Endothelial cell of umbilical vein (primary cell): ENCODE measurements around the gene ZDHHC7. TPM values are rescaled to one million over a fixed set of nuclear protein-coding genes. Genes with fewer than 3 reads are reported as not detected.

Source experiments
- BruUV-seq: library from RNA; stranded (reverse); fragments of 400-500 nt; replicated peaks from 2 replicates; lab custom pipeline; 2021; lab: Mats Ljungman, UMichigan
- CTCF ChIA-PET: fragments of 300-600, 350-600 bp; sonication (Branson Sonifier 250); formaldehyde crosslinking; loops from one replicate; lab custom pipeline; 2021; ENCODE audit warnings: antibody characterized with exemption, inconsistent platforms; lab: Charles Lee
- POLR2A ChIA-PET: fragments of 300-600, 350-600 bp; sonication (Branson Sonifier 250); formaldehyde crosslinking; loops from one replicate; lab custom pipeline; 2021; ENCODE audit warnings: antibody characterized with exemption, inconsistent platforms; lab: Charles Lee
- DNase-seq: peaks from one replicate; pipeline ENCODE4 v3.0.0-alpha.2; 2011; ENCODE audit warnings: low read depth, low spot score
- FAIRE-seq: peaks from 2 replicates; lab custom pipeline; 2011; peaks lifted over from hg19 to GRCh38; lab: Jason Lieb, UNC
- H2AFZ ChIP-seq: 2 replicates; pipeline ENCODE4 v1.6.0; 2012; ENCODE audit warnings: low read depth, low read length, control low read depth, inconsistent platforms
- H3K27ac ChIP-seq: 2 replicates; pipeline ENCODE4 v1.5.1; 2011; ENCODE audit warnings: low read depth, mild to moderate bottlenecking, control low read depth, low read length, moderate library complexity; ENCODE audit not compliant: insufficient read depth
- H3K27me3 ChIP-seq, 2 experiments: 2 replicates each; pipeline versions ENCODE4 v1.6.0 to v1.6.1; 2011; ENCODE audit warnings: low read length in 2 of 2, mixed read lengths in 1 of 2; ENCODE audit not compliant: control insufficient read depth in 2 of 2, insufficient read depth in 2 of 2
- H3K36me3 ChIP-seq, 2 experiments: 2 replicates in 1 of 2; 3 replicates in 1 of 2; pipeline ENCODE4 v1.5.1; 2011; ENCODE audit warnings: low read length in 2 of 2, mild to moderate bottlenecking in 1 of 2, moderate library complexity in 1 of 2; ENCODE audit not compliant: control insufficient read depth in 2 of 2, insufficient read depth in 2 of 2; ENCODE audit errors: extremely low read depth in 1 of 2
- H3K4me1 ChIP-seq: 3 replicates; pipeline ENCODE4 v1.5.1; 2011; ENCODE audit warnings: mild to moderate bottlenecking, low read length; ENCODE audit not compliant: control insufficient read depth, insufficient read depth; ENCODE audit errors: extremely low read depth
- H3K4me2 ChIP-seq: 2 replicates; pipeline ENCODE4 v1.6.1; 2011; ENCODE audit warnings: low read length, control low read depth, mixed read lengths; ENCODE audit not compliant: insufficient read depth
- H3K4me3 ChIP-seq, 3 experiments: fragments of 200-600 bp in 1 of 3; sonication (generic), shearing (Covaris generic) in 1 of 3; replicated peaks in 1 of 3; 2 replicates each; pipeline ENCODE4 v1.5.1; 2011 to 2016; ENCODE audit warnings: control low read depth in 3 of 3, low read length in 3 of 3, mild to moderate bottlenecking in 2 of 3, inconsistent platforms in 1 of 3, low read depth in 1 of 3, moderate library complexity in 1 of 3; ENCODE audit not compliant: insufficient read depth in 1 of 3
- H3K79me2 ChIP-seq: 2 replicates; pipeline ENCODE4 v1.6.0; 2012; ENCODE audit warnings: low read length, inconsistent platforms; ENCODE audit not compliant: control insufficient read depth, insufficient read depth
- H3K9ac ChIP-seq: replicated peaks from 2 replicates; pipeline ENCODE3; 2011; ENCODE audit warnings: low read length, control low read depth; ENCODE audit not compliant: insufficient read depth; ENCODE audit errors: extremely low read depth
- H3K9me1 ChIP-seq: replicated peaks from 3 replicates; pipeline ENCODE4 v1.6.0; 2011; ENCODE audit warnings: mild to moderate bottlenecking, low read length; ENCODE audit not compliant: control insufficient read depth, insufficient read depth; ENCODE audit errors: extremely low read depth
- H3K9me3 ChIP-seq: replicated peaks from 2 replicates; pipeline ENCODE4 v1.5.1; 2012; ENCODE audit warnings: low read length, inconsistent platforms; ENCODE audit not compliant: control insufficient read depth, insufficient read depth
- H4K20me1 ChIP-seq: replicated peaks from 2 replicates; pipeline ENCODE3; 2011; ENCODE audit warnings: mild to moderate bottlenecking, low read length; ENCODE audit not compliant: control insufficient read depth, insufficient read depth; ENCODE audit errors: extremely low read depth
- EZH2 ChIP-seq: IDR thresholded peaks from 2 replicates; pipeline ENCODE4 v1.6.1; 2012; ENCODE audit warnings: borderline replicate concordance, low read depth, mild to moderate bottlenecking, moderate library complexity, low read length, inconsistent platforms; ENCODE audit not compliant: severe bottlenecking
- FOS ChIP-seq: IDR thresholded peaks from 2 replicates; pipeline ENCODE4 v1.6.1; 2011; ENCODE audit warnings: mild to moderate bottlenecking, low read length, moderate library complexity, borderline replicate concordance; ENCODE audit not compliant: insufficient read depth
- GATA2 ChIP-seq: IDR thresholded peaks from 2 replicates; pipeline ENCODE4 v1.7.0; 2011; ENCODE audit warnings: low read depth, mild to moderate bottlenecking, moderate library complexity, mixed read lengths, low read length; ENCODE audit not compliant: insufficient read length, insufficient read depth
- JUN ChIP-seq: IDR thresholded peaks from 2 replicates; pipeline ENCODE4 v1.6.1; 2011; ENCODE audit warnings: borderline replicate concordance, low read depth; ENCODE audit not compliant: insufficient read length, insufficient read depth
- MYC ChIP-seq: IDR thresholded peaks from one replicate; pipeline ENCODE4 v1.6.1; 2011; ENCODE audit warnings: mild to moderate bottlenecking, low read depth, low read length
- POLR2A ChIP-seq: IDR thresholded peaks from 2 replicates; pipeline ENCODE4 v1.6.1; 2012; ENCODE audit warnings: low read depth, mild to moderate bottlenecking, control low read depth, low read length
- POLR2AphosphoS5 ChIP-seq: IDR thresholded peaks from 2 replicates; pipeline ENCODE4 v1.6.1; 2012; ENCODE audit warnings: low read depth, mild to moderate bottlenecking, control low read depth, low read length, moderate library complexity; ENCODE audit not compliant: insufficient read depth
- dilution Hi-C: fragments of 300-500 bp; cut with MboI; formaldehyde crosslinking; loops from one replicate; pipeline ENCODE4 v1.15.0; 2019; ENCODE audit warnings: low sequenced_read_pairs; ENCODE audit not compliant: extremely low pct_ligation_motif_present
- intact Hi-C: fragments of 100-400 bp; cut with micrococcal nuclease; formaldehyde crosslinking; loops from one replicate; pipeline ENCODE4 v1.10.0; 2022
- polyA plus RNA-seq, 4 experiments: library from polyadenylated mRNA; depleted of rRNA in 3 of 4; stranded (reverse) in 3 of 4; unstranded in 1 of 4; fragments of >200 nt; gene quantifications; 2 replicates each; pipeline versions ENCODE4 v1.2.1 to v1.2.3, GENCODE V29; 2011 to 2012; ENCODE audit warnings: missing spikeins in 1 of 4
- total RNA-seq: library from RNA; stranded (reverse); gene quantifications from 2 replicates; pipeline ENCODE4 v1.2.3, GENCODE V29; 2021
- TF ChIP-seq, protein P1 (sequence below), 2 donors: IDR thresholded peaks; 1 replicate in 1 of 2; 2 replicates in 1 of 2; pipeline ENCODE4 v1.5.1; 2011; ENCODE audit warnings: low read length in 2 of 2, mild to moderate bottlenecking in 2 of 2, moderate library complexity in 2 of 2, control low read depth in 1 of 2, inconsistent platforms in 1 of 2, low read depth in 1 of 2; ENCODE audit not compliant: insufficient read depth in 1 of 2; ENCODE audit errors: extremely low read depth in 1 of 2
- TF ChIP-seq, protein P2 (sequence below): IDR thresholded peaks from 2 replicates; pipeline ENCODE4 v1.6.1; 2011; ENCODE audit not compliant: insufficient read depth, insufficient read length

ZDHHC7 gene
- total and polyA plus RNA-seq, 2 donors (not counting 3 experiments of a cell fraction or from before 2014, with no cell fraction given), result 44.1 to 46.2 TPM

DNA sequence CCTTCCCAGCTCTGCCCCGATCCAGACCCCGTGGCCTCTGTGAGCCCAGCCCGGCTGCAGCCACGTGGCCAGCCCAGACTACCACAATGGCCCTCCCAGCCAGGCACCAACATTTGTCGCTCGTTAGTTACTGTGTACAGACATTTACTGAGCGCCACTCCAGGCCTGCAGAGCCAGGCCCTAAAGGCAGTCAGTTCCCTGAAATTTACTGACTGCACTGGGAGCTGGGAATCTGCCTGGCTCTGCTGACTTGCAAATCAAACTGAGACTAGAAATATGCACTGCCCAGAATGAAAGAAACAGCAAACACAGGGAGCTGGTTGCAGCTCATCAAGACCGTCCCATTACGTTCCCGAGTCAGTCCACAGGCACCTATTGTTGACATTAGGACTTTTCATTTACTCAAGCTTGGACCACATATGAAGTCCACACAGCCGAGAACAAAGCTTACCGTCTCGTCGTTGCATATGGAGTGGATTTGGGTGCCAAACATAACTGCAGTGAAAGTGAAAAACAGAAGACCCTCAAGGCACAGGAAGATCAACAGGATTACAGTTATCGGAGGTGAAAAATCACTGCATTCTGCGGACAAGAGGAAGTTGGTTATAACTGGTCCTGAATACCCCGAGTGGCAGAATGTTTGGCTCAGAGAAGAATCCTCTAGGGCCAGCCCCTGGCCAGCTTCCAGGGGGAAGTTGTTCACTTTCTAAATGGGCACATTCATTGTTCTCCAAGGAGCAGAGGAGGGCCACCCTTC lies 34.5 kb downstream of the ZDHHC7 start:
- H4K20me1 ChIP-seq, result no peaks in the 10 kb centered on the region
- DNase-seq, result peak; percentile 74
- H3K27ac ChIP-seq, result no peak overlapping the region
- dilution Hi-C loops (no loop called here), intact Hi-C loops (no loop called here)
- POLR2A ChIA-PET, result no interaction called here
- peak; percentile 97 for FAIRE-seq
- CTCF ChIA-PET, result interaction anchor here (0.7 to 3.4 kb wide), 9 partner anchors 8 to 238 kb away, joined by 3 to 26 read pairs (median 4); partner anchors contain the start of gene ZDHHC7
- TF ChIP-seq, protein P1, sequence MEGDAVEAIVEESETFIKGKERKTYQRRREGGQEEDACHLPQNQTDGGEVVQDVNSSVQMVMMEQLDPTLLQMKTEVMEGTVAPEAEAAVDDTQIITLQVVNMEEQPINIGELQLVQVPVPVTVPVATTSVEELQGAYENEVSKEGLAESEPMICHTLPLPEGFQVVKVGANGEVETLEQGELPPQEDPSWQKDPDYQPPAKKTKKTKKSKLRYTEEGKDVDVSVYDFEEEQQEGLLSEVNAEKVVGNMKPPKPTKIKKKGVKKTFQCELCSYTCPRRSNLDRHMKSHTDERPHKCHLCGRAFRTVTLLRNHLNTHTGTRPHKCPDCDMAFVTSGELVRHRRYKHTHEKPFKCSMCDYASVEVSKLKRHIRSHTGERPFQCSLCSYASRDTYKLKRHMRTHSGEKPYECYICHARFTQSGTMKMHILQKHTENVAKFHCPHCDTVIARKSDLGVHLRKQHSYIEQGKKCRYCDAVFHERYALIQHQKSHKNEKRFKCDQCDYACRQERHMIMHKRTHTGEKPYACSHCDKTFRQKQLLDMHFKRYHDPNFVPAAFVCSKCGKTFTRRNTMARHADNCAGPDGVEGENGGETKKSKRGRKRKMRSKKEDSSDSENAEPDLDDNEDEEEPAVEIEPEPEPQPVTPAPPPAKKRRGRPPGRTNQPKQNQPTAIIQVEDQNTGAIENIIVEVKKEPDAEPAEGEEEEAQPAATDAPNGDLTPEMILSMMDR (IDR thresholded peaks at IDR 0.05; ENCODE audit: extremely low read depth in 1 of 2, insufficient read depth in 1 of 2, low read depth in 1 of 2, low read length in 2 of 2), result no peak
- TF ChIP-seq FOS (no peak), GATA2 (no peak)
- no peaks in the 10 kb centered on the region for H3K79me2 ChIP-seq
- BruUV-seq, result no TSS peak
- peaks cover 20% of the 10 kb centered on the region in 2 experiments for H3K36me3 ChIP-seq
- H3K9ac ChIP-seq, result no peak overlapping the region
- no peak overlapping the region for H3K4me3 ChIP-seq
- H3K9me3 ChIP-seq, result no peaks in the 10 kb centered on the region
- peak overlapping the region; percentile 31 for H3K4me2 ChIP-seq
- H3K9me1 ChIP-seq, result no peaks in the 10 kb centered on the region
- no peaks in the 10 kb centered on the region for H3K27me3 ChIP-seq
- peaks cover 16% of the 10 kb centered on the region for H3K4me1 ChIP-seq
- H2AFZ ChIP-seq, result no peak overlapping the region

DNA sequence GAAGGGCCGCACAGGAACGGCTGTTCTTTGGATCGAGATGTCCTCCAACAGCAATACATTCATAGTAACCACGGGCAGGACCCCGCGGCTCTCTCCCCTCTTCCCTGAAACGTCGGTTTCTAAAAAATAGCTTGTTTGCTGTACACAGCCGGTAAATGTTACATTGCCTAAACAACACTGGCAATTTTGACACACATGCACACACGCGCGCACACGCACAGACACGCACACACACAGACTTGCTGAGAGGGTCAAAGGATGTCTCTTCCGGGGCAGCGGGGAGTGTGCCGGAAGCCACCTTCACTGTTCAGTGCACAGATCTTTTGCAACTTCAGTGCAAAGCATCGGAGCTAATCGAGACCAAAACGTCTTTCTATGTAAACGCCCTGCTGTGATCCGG lies 35.8 kb downstream of the ZDHHC7 start:
- intact Hi-C loops, result no loop called here
- CTCF ChIA-PET, result interaction anchor here (0.7 to 3.4 kb wide), 4 partner anchors 21 to 237 kb away, joined by 3 to 26 read pairs (median 3); no protein-coding TSS in a partner anchor
- Histone ChIP-seq H3K9me1 (no peaks in the 10 kb centered on the region), H3K4me3 (no peak overlapping the region), H4K20me1 (no peaks in the 10 kb centered on the region), H3K79me2 (no peaks in the 10 kb centered on the region), H2AFZ (no peak overlapping the region), H3K27me3 (no peaks in the 10 kb centered on the region), H3K36me3 (peaks cover 10 to 13% of the 10 kb centered on the region in 2 experiments), H3K9me3 (no peaks in the 10 kb centered on the region), H3K27ac (no peak overlapping the region), H3K4me1 (peaks cover 16% of the 10 kb centered on the region), H3K9ac (no peak overlapping the region), H3K4me2 (no peak overlapping the region)
- TSS peak; percentile 20 for BruUV-seq
- POLR2A ChIA-PET, result no interaction called here
- FAIRE-seq (no peak), DNase-seq (no peak)
- TF ChIP-seq, protein P1 (IDR thresholded peaks at IDR 0.05; ENCODE audit: extremely low read depth in 1 of 2, insufficient read depth in 1 of 2, low read depth in 1 of 2, low read length in 2 of 2), result no peak
- TF ChIP-seq POLR2A (no peak), MYC (no peak), GATA2 (no peak), EZH2 (no peak), JUN (no peak), FOS (no peak), POLR2AphosphoS5 (no peak)
- TF ChIP-seq, protein P2, sequence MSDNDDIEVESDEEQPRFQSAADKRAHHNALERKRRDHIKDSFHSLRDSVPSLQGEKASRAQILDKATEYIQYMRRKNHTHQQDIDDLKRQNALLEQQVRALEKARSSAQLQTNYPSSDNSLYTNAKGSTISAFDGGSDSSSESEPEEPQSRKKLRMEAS, result no peak
- dilution Hi-C loops, result no loop called here
